ENCODE measurements around the gene TXNRD2. TPM values are rescaled to one million over a fixed set of nuclear protein-coding genes. Genes with fewer than 3 reads are reported as not detected.

The TXNRD2 gene
- total RNA-seq, 1 experiment from 2014 or later: 22.9 TPM

DNA sequence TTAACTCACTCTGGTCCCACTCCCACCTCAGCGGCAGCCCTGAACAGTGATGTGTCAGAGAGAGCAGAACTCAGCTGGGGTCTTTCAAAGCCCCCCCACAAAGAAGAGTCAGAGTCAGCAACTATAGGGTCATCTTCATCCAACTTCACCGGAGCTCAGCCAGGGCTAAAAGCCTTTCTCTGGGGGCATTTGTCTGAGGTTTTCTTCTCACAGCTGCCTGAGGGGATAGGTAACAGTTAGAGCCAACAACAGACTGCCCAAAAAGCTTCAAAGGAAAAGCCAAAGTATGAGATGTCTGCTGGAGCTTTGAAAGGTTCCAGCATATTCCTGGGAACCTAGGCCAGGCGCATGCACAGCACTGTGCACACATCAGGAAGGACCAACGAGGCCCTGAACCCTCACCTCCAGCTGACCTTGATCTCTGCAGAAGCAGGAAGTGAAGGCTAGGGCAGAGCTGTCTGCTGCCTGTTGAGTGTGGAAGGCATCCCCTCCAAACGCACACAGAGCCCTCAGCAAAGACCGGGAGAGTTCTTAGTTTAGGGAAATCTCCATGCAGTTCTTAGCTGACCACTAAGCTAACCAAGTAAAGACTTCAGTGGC, 28.2 kb downstream of the TXNRD2 start:
- no peaks in the 10 kb centered on the region for H3K4me1 ChIP-seq (ENCODE audit: insufficient read depth, low read length)
- H3K23me2 ChIP-seq (ENCODE audit: insufficient read length, low read depth, low read length, poor library complexity, severe bottlenecking): no peaks in the 10 kb centered on the region
- H2AK5ac ChIP-seq (ENCODE audit: insufficient read length, low read length): no peak overlapping the region
- Mint-ChIP-seq H3K27ac (no peak overlapping the region), H3K9me3 (peaks cover 0 to 4% of the 10 kb centered on the region in 2 experiments; a peak in 2 of 5 replicates), H3K4me3 (no peak overlapping the region), H3K27me3 (ENCODE audit: low read depth) (no peaks in the 10 kb centered on the region), H3K4me1 (peaks cover 0 to 3% of the 10 kb centered on the region in 2 experiments; a peak in 2 of 4 replicates), H3K36me3 (ENCODE audit: insufficient read depth in 1 of 3, low read depth in 3 of 3) (peaks cover 0 to 27% (median 21%) of the 10 kb centered on the region in 3 experiments; a peak in 5 of 7 replicates)
- peaks cover 5% of the 10 kb centered on the region for H3K9me3 ChIP-seq (ENCODE audit: control insufficient read depth, low read depth, low read length)
- no peak overlapping the region for H2BK5ac ChIP-seq (ENCODE audit: insufficient read length, low read length)
- no peak overlapping the region for H3T11ph ChIP-seq (ENCODE audit: low read length)
- no peak overlapping the region for H3K18ac ChIP-seq (ENCODE audit: insufficient read length, low read depth, low read length)
- no peak overlapping the region for H2AFZ ChIP-seq (ENCODE audit: low read length)
- no peak overlapping the region for H2BK12ac ChIP-seq (ENCODE audit: insufficient read length, low read depth, low read length)
- no peak overlapping the region for H4K91ac ChIP-seq (ENCODE audit: insufficient read length, low read depth, low read length)
- no peak overlapping the region for H3K4ac ChIP-seq (ENCODE audit: low read depth, low read length)
- H3K27ac ChIP-seq (ENCODE audit: insufficient read length, low read depth, low read length): no peak overlapping the region
- no peak overlapping the region for H2BK15ac ChIP-seq (ENCODE audit: low read depth, low read length)
- no peaks in the 10 kb centered on the region for H3K79me2 ChIP-seq (ENCODE audit: insufficient read depth, low read length)
- no peak overlapping the region for H2BK20ac ChIP-seq (ENCODE audit: low read depth, low read length, poor library complexity, severe bottlenecking)
- no peak for DNase-seq
- no peak overlapping the region for H2BK120ac ChIP-seq (ENCODE audit: low read depth, low read length, poor library complexity, severe bottlenecking)
- no peaks in the 10 kb centered on the region for H4K20me1 ChIP-seq (ENCODE audit: control insufficient read depth, insufficient read depth, insufficient read length)
- H4K5ac ChIP-seq (ENCODE audit: insufficient read length, low read depth, low read length): no peak overlapping the region
- H3K79me1 ChIP-seq (ENCODE audit: insufficient read depth, low read depth, low read length, poor library complexity, severe bottlenecking): no peaks in the 10 kb centered on the region
- no peak overlapping the region for H3K4me2 ChIP-seq (ENCODE audit: insufficient read depth, insufficient read length, low read length)
- no peak for TF ChIP-seq CTCF (conservative IDR thresholded peaks at IDR 0.05)
- H3K23ac ChIP-seq (ENCODE audit: insufficient read length, low read depth, low read length): no peak overlapping the region
- H4K8ac ChIP-seq (replicated peaks; ENCODE audit: insufficient read length, low read depth, low read length): no peak overlapping the region
- no CpG with 5 or more reads among the region's 6 CpGs for WGBS (ENCODE audit: extremely low coverage, insufficient read length, low lambda C conversion rate)
- no peaks in the 10 kb centered on the region for H3K27me3 ChIP-seq (ENCODE audit: insufficient read depth, low read length)
- no peak overlapping the region for H3K14ac ChIP-seq (ENCODE audit: insufficient read depth, low read length)
- H3K9ac ChIP-seq (ENCODE audit: extremely low read depth, insufficient read length, low read length): no peak overlapping the region
- H3K56ac ChIP-seq (ENCODE audit: insufficient read length, low read depth, low read length): no peak overlapping the region
